ENCODE data around the gene CDC14A.

CDC14A gene

GRCh38 chr1:100411019-100411418 lies 58.7 kb downstream of the CDC14A start:
- no peak for DNase-seq

GRCh38 chr1:100411574-100411973 lies 59.3 kb downstream of the CDC14A start:
- DNase-seq = no peak

DNA sequence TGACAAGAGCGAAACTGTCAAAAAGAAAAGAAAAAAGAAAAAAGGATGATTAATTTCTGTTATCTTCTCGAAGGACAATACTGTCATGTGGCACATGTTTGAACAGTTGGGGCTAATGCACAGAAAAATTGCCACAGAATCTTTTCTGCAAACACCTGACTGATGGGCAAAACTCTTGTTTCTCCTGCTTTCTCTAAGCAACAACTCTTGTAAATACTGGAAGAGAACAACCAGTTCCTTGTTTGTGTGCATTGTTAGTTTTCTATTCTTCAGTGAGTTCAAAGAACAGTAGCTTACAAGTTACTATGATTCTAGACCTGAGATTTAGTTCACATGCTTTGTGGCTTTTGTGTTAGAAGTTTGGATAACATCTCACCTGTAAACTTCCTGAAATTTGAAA lies 60.7 kb downstream of the CDC14A start:
- DNase-seq = no peak

GRCh38 chr1:100414693-100415497 lies 62.6 kb downstream of the CDC14A start:
- DNase-seq = no peak

DNA sequence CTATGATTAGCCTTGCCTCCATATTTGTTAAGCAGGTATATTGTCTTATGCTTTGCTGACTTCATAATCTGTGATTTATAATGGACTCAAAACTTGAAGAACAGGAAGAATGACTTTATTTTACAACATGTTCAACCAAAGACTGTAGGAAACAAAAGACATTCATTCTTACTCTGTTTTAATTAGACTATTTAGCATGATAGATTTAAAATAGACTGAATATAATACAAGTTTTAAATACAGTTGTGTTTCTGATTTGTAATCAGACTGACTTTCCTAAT lies 63.1 kb downstream of the CDC14A start:
- DNase-seq = no peak

DNA sequence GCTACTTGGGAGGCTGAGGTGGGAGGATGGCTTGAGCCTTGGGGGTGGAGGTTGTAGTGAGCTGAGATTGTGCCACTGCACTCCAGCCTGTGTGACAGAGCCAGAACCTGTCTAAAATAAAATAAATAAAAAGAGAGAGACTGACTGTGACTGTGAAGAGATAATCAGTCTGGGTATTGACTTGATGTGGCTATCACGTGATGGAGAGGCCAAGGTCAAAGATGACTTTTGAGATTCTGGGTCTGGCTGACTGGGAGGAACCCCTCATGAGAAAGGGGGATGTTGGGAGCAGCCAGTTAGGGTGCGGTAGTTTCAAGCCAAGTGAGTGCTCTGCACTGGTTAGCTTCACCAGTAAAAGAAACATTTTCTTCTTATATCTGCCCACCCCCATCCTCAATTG lies 66.8 kb downstream of the CDC14A start:
- no peak for DNase-seq

GRCh38 chr1:100422065-100422464 lies 69.8 kb downstream of the CDC14A start:
- no peak for DNase-seq

DNA sequence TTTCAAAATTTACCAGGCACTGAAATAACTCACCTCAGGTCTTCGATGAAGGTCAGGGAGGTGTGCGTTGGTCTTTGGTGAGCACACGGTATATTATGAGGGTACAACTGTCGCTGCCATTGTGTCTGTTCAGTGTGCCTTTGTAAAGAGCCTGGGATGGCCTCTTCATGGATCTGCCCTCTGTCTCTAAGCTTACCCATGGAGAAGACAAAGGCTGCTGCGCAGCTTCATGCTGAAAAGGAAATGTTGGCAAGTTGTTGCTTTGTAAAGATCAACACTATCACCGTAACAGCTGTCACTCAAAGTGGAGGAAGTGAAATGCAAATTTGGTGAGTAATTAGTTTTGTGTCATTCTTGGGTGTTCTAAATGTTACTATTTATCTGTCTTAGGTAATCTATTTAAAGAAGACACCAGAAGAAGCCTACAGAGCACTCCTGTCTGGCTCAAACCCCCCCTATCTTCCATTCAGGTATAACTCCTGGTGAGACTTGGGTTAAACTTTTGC lies 71.6 kb downstream of the CDC14A start:
- no peak for DNase-seq

DNA sequence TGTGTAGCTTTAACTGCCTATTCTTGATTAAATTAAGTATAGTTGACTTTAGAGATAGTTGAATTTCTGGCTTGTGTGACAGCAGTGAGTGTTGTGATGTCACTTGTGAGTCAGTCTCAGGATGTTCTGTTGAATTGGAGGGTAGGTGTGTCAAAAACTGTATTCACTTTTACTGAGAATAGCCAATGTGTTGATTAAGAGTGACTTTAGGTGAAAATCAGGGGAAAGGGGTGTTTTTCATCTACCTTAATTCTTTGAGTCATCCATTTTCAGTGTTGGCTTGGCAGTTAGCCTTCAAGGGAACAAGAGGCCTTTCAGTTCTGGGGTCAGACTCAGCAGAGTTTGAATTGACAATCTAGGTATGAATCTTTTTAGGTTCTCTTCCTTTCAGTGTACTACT lies 75.9 kb downstream of the CDC14A start:
- no peak for DNase-seq

- DNase-seq = no peak
Measured at GRCh38 chr1:100430325-100430756, 78.0 kb downstream of the CDC14A start.

DNA sequence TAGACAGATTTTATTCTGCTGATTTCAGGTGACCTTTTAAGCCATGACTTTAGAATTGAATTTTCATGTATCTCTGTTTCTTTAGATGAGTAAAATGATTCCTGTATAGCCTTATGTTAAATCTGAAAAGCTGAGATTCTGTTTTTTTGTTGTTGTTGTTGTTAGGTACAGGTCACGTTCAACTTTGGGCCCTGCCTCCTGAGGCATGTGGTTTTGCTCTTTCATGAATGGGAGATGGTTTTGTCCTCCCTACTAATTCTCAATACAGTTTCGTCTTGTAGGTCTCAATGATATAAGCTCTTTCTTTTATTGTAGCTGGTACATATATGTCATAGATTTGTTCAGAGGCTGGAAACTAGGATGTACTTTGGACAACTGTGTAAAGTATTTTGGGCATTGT lies 79.6 kb downstream of the CDC14A start:
- no peak for DNase-seq

DNA sequence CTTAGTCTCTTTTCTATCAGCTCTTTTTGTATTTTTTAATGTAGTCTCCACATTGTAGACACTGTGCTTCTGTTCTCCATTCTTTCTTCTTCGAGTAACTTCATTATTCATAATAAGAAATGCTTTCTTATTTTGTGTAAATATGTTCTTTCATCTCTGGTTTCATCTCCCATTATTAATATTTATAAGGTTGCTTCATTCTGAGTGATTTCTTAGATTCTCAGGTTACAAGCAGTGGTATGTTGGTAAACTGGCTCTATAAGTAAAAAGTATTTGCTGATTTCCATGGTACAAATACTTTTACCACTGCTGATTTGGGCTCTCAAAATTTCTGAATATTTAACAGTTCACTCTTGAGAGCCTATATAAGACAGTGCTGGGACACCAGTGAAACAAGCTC lies 81.3 kb downstream of the CDC14A start:
- no peak for DNase-seq

GRCh38 chr1:100434831-100435230 lies 82.5 kb downstream of the CDC14A start:
- no peak for DNase-seq

- no peak for DNase-seq
Measured at GRCh38 chr1:100438375-100438774, 86.1 kb downstream of the CDC14A start.

GRCh38 chr1:100438789-100439188 lies 86.5 kb downstream of the CDC14A start:
- DNase-seq = no peak

GRCh38 chr1:100440075-100440809 lies 87.9 kb downstream of the CDC14A start:
- peak; percentile 89 for DNase-seq

- DNase-seq = no peak
Measured at GRCh38 chr1:100441146-100441545, 88.8 kb downstream of the CDC14A start.

DNA sequence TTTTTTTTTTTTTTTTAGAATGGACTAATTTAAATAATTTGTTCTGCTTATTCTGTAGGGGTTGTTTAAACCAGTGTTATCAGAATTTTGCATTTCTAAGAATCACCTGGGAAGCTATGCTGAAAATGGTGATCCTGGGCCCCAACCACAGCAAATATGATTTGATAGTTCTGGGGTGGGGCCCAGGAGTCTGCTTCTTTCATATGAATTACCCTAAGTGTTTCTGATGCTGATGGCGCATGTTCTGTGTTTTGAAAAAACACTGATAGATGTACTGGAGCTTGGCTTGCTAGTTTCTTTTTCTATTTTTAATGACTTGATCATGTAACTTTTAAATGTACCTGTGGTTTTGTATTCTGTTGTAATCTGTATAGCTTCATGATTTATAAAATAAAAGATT lies 89.3 kb downstream of the CDC14A start:
- DNase-seq = peak; percentile 33

GRCh38 chr1:100443811-100444571 lies 91.7 kb downstream of the CDC14A start:
- no peak for DNase-seq

DNA sequence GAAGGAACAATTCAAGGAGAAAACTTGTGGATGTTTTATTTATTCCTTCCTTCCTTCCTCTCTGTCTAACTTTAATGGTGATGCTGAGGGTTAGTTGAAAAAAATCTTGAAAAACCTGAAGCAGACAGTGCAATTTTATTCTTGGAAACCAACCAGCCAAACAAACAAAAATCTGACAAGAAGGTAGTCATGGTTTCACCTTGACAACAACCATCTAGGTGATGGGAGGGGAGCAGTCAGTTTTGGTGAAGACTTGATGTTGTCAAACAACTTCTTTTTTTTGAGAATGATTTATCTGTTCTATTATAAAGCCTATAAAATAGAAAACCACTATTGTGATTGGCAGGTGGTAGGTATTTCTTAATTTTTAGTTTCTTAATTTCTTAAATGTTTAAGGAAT lies 93.3 kb downstream of the CDC14A start:
- no peak for DNase-seq

- peak; percentile 91 for DNase-seq
Measured at GRCh38 chr1:100448366-100448765, 96.1 kb downstream of the CDC14A start.

GRCh38 chr1:100449477-100449876 lies 97.2 kb downstream of the CDC14A start:
- DNase-seq = no peak

DNA sequence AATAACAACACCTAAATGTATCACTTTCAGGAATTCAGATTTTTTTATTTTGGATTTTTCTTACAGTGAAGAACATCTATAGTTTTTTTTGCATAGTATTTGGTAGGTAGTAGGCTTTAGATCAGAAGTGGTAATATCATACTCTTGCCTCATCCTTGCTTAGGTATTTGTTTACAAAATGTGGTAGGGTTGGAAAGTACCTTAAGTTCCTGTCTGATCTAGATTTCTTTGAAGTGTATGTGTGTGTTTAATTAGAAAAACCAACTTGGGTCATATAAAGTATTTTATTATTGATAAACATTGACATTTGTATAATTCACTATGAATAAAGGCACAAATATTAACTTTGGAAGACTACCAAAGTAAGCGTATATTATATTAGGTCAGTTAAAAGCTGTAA lies 100.3 kb downstream of the CDC14A start:
- no peak for DNase-seq

Measured in hematopoietic multipotent progenitor cell treated with erythropoietin and hydrocortisone succinate and interleukin-3 and kit ligand, for 6 days (in vitro differentiated cells).